ENCODE results near the gene MYO5B. TPM values are rescaled to one million over a fixed set of nuclear protein-coding genes. Genes with fewer than 3 reads are reported as not detected.

Gene MYO5B
- polyA plus RNA-seq, 1 of the 3 experiments (the other 2 are of a cell fraction): 1.3 TPM

DNA sequence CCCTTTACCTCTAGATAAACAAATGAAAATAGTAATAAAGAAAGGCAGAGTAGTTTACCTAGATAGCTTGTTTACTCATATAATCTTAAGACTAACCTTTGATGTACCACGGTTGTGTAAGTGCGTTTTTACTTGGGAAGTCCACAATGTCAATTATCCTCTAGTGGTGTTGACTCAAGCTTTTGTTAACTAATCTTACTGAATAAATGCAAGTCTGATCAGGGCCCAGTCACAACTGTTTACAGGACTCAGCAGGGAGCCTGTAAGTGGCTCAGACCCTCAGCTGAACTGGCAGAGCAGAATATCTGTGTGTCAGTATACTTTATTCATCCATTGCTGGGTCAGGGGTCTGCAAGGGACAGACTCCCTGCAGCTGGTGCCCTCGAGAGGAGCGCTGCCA is 283.5 kb downstream of the MYO5B start:
- TF ChIP-seq CHD2 (IDR thresholded peaks at IDR 0.05; ENCODE audit: low read length, partially characterized antibody) (no peak), SMC3 (IDR thresholded peaks at IDR 0.05; ENCODE audit: low read depth, low read length) (no peak), FOSL2 (IDR thresholded peaks at IDR 0.05; ENCODE audit: borderline replicate concordance, low read depth) (no peak), RAD21 (IDR thresholded peaks at IDR 0.05; ENCODE audit: low read length) (no peak), RXRA (IDR thresholded peaks at IDR 0.05; ENCODE audit: borderline replicate concordance, low read depth) (no peak), NRF1 (IDR thresholded peaks at IDR 0.05; ENCODE audit: low read depth, low read length) (no peak), YY1 (IDR thresholded peaks at IDR 0.05; ENCODE audit: low read depth) (no peak), RFX5 (IDR thresholded peaks at IDR 0.05; ENCODE audit: low read length) (no peak), EZH2phosphoT487 (IDR thresholded peaks at IDR 0.05; ENCODE audit: borderline replicate concordance, low read depth) (no peak), POLR2AphosphoS5 (IDR thresholded peaks at IDR 0.05; ENCODE audit: low read depth, low read length) (no peak), FOXM1 (IDR thresholded peaks at IDR 0.05; ENCODE audit: low read depth) (no peak)
- TF ChIP-seq, protein P1, sequence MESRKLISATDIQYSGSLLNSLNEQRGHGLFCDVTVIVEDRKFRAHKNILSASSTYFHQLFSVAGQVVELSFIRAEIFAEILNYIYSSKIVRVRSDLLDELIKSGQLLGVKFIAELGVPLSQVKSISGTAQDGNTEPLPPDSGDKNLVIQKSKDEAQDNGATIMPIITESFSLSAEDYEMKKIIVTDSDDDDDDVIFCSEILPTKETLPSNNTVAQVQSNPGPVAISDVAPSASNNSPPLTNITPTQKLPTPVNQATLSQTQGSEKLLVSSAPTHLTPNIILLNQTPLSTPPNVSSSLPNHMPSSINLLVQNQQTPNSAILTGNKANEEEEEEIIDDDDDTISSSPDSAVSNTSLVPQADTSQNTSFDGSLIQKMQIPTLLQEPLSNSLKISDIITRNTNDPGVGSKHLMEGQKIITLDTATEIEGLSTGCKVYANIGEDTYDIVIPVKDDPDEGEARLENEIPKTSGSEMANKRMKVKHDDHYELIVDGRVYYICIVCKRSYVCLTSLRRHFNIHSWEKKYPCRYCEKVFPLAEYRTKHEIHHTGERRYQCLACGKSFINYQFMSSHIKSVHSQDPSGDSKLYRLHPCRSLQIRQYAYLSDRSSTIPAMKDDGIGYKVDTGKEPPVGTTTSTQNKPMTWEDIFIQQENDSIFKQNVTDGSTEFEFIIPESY (IDR thresholded peaks at IDR 0.05; ENCODE audit: borderline replicate concordance, low read depth): no peak
- TF ChIP-seq, protein P2, sequence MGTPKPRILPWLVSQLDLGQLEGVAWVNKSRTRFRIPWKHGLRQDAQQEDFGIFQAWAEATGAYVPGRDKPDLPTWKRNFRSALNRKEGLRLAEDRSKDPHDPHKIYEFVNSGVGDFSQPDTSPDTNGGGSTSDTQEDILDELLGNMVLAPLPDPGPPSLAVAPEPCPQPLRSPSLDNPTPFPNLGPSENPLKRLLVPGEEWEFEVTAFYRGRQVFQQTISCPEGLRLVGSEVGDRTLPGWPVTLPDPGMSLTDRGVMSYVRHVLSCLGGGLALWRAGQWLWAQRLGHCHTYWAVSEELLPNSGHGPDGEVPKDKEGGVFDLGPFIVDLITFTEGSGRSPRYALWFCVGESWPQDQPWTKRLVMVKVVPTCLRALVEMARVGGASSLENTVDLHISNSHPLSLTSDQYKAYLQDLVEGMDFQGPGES (IDR thresholded peaks at IDR 0.05; ENCODE audit: low read depth, low read length): no peak
- TF ChIP-seq, protein P3, sequence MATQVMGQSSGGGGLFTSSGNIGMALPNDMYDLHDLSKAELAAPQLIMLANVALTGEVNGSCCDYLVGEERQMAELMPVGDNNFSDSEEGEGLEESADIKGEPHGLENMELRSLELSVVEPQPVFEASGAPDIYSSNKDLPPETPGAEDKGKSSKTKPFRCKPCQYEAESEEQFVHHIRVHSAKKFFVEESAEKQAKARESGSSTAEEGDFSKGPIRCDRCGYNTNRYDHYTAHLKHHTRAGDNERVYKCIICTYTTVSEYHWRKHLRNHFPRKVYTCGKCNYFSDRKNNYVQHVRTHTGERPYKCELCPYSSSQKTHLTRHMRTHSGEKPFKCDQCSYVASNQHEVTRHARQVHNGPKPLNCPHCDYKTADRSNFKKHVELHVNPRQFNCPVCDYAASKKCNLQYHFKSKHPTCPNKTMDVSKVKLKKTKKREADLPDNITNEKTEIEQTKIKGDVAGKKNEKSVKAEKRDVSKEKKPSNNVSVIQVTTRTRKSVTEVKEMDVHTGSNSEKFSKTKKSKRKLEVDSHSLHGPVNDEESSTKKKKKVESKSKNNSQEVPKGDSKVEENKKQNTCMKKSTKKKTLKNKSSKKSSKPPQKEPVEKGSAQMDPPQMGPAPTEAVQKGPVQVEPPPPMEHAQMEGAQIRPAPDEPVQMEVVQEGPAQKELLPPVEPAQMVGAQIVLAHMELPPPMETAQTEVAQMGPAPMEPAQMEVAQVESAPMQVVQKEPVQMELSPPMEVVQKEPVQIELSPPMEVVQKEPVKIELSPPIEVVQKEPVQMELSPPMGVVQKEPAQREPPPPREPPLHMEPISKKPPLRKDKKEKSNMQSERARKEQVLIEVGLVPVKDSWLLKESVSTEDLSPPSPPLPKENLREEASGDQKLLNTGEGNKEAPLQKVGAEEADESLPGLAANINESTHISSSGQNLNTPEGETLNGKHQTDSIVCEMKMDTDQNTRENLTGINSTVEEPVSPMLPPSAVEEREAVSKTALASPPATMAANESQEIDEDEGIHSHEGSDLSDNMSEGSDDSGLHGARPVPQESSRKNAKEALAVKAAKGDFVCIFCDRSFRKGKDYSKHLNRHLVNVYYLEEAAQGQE (IDR thresholded peaks at IDR 0.05; ENCODE audit: low read depth, low read length): no peak
- DNase-seq: no peak
- H3K4me1 ChIP-seq (ENCODE audit: control insufficient read depth in 1 of 2, insufficient read depth in 2 of 2, low read depth in 1 of 2, low read length in 1 of 2): peaks cover 0 to 13% of the 10 kb centered on the region in 2 experiments; a peak in 1 of 4 replicates
- H3K27me3 ChIP-seq (ENCODE audit: insufficient read depth): no peaks in the 10 kb centered on the region
- CTCF ChIA-PET: no interaction called here
- H3K27ac ChIP-seq (ENCODE audit: low read depth in 2 of 2, low read length in 1 of 2): no peak overlapping the region
- no peaks in the 10 kb centered on the region for H3K79me2 ChIP-seq (ENCODE audit: insufficient read depth)
- no peak overlapping the region for H3K9ac ChIP-seq
- no peak overlapping the region for H2AFZ ChIP-seq (ENCODE audit: low read depth)
- H3K4me3 ChIP-seq (ENCODE audit: low read depth in 2 of 2, low read length in 1 of 2): no peak overlapping the region
- no peaks in the 10 kb centered on the region for H3K9me2 ChIP-seq
- no peaks in the 10 kb centered on the region for H3F3A ChIP-seq (replicated peaks; ENCODE audit: insufficient read depth)
- H3K4me2 ChIP-seq: no peak overlapping the region
- no peaks in the 10 kb centered on the region for H3K36me3 ChIP-seq (replicated peaks in 1 of 2; ENCODE audit: control insufficient read depth in 1 of 2, insufficient read depth in 2 of 2, low read length in 1 of 2)
- no peaks in the 10 kb centered on the region for H3K9me3 ChIP-seq
- no peaks in the 10 kb centered on the region for H4K20me1 ChIP-seq (ENCODE audit: insufficient read depth)
- POLR2A ChIA-PET: no interaction called here
- WGBS (ENCODE audit: low lambda C conversion rate): 74% methylated on average over 4 of the region's 4 CpGs

All from SK-N-SH (cell line).